MCF 10A (cell line): ENCODE data around the gene RHOT2. TPM values are rescaled to one million over a fixed set of nuclear protein-coding genes. Genes with fewer than 3 reads are reported as not detected.
A peak's percentile ranks its signal among the peaks of the same experiment; 100 is the strongest.

ENCODE experiments used
- BruUV-seq: library from RNA; stranded (reverse); fragments of 400-500 nt; replicated peaks from 2 replicates; lab custom pipeline; 2021; lab: Mats Ljungman, UMichigan
- CTCF ChIA-PET: fragments of 300-600 bp; sonication (Branson Sonifier 250); formaldehyde crosslinking; extraction: SDS; loops from one replicate; lab custom pipeline; 2021; ENCODE audit warnings: antibody characterized with exemption, inconsistent platforms; lab: Yijun Ruan, JAX
- POLR2A ChIA-PET: fragments of 300-600, 350-650 bp; sonication (Branson Sonifier 250); formaldehyde crosslinking; extraction: SDS; loops from one replicate; lab custom pipeline; 2020; ENCODE audit warnings: antibody characterized with exemption, inconsistent platforms; lab: Yijun Ruan, JAX
- DNase-seq: peaks from one replicate; pipeline ENCODE4 v3.0.0-alpha.2; 2018; ENCODE audit not compliant: unreplicated experiment
- H3K27ac Mint-ChIP-seq: one replicate; pipeline ENCODE4 v1.8.0; 2022; ENCODE audit warnings: mild to moderate bottlenecking, low read depth, mixed read lengths; ENCODE audit not compliant: unreplicated experiment
- H3K27me3 Mint-ChIP-seq: one replicate; pipeline ENCODE4 v1.8.0; 2022; ENCODE audit warnings: mixed read lengths; ENCODE audit not compliant: insufficient read depth, unreplicated experiment
- H3K36me3 Mint-ChIP-seq: one replicate; pipeline ENCODE4 v1.8.0; 2022; ENCODE audit warnings: mild to moderate bottlenecking, moderate library complexity, mixed read lengths; ENCODE audit not compliant: insufficient read depth, unreplicated experiment
- H3K4me1 Mint-ChIP-seq: one replicate; pipeline ENCODE4 v1.8.0; 2022; ENCODE audit warnings: mixed read lengths; ENCODE audit not compliant: insufficient read depth, unreplicated experiment
- H3K4me3 Mint-ChIP-seq: one replicate; pipeline ENCODE4 v1.8.0; 2022; ENCODE audit warnings: mild to moderate bottlenecking, moderate library complexity, mixed read lengths; ENCODE audit not compliant: unreplicated experiment
- H3K9me3 Mint-ChIP-seq: one replicate; pipeline ENCODE4 v1.8.0; 2022; ENCODE audit warnings: mixed read lengths; ENCODE audit not compliant: unreplicated experiment
- intact Hi-C: fragments of 100-400 bp; cut with micrococcal nuclease; formaldehyde crosslinking; loops from 2 replicates; pipeline ENCODE4 v1.14.1; 2022
- total RNA-seq: library from RNA; stranded (reverse); gene quantifications from 2 replicates; pipeline ENCODE4 v1.2.3, GENCODE V29; 2022
- TF ChIP-seq, protein P1 (sequence below): fragments of 200-600 bp; IDR thresholded peaks from one replicate; pipeline ENCODE4 v1.8.0; 2022; ENCODE audit warnings: antibody characterized with exemption, mild to moderate bottlenecking; ENCODE audit not compliant: unreplicated experiment

The RHOT2 gene
- total RNA-seq, 1 experiment from 2014 or later, result 118 TPM

DNA sequence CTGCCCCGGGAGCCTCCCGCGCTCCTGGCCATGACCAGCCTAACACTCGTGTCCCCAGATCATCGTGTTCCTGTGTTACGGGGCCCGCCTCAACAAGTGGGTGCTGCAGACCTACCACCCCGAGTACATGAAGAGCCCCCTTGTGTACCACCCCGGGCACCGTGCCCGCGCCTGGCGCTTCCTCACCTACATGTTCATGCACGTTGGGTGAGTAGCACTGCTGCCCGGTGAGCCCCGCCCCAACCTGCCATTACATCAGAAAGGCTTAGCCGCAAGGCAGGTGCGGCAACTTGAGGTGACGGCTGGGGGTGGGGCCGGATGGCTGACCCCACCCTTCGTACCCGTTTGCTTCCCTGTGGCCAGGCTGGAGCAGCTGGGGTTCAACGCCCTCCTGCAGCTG lies 9.0 kb downstream of the RHOT2 start:
- H3K36me3 Mint-ChIP-seq, result peaks cover 51% of the 10 kb centered on the region
- no peak overlapping the region for H3K27ac Mint-ChIP-seq

GRCh38 chr16:677316-678190 lies 9.6 kb downstream of the RHOT2 start:
- intact Hi-C loops, result no loop called here
- ChIA-PET POLR2A (interaction anchor here (0.6 to 3.9 kb wide), 6 partner anchors 9 to 90 kb away, joined by 3 to 17 read pairs (median 4); partner anchors contain the start of genes ANTKMT, CCDC78 and HAGHL), CTCF (interaction anchor here (1.6 kb wide), 1 partner anchor 8 kb away, joined by 6 read pairs; no protein-coding TSS in a partner anchor)
- Mint-ChIP-seq H3K36me3 (peaks cover 58% of the 10 kb centered on the region), H3K4me1 (no peaks in the 10 kb centered on the region), H3K9me3 (no peaks in the 10 kb centered on the region), H3K27me3 (no peaks in the 10 kb centered on the region), H3K27ac (no peak overlapping the region), H3K4me3 (no peak overlapping the region)
- no TSS peak for BruUV-seq
- TF ChIP-seq, protein P1, sequence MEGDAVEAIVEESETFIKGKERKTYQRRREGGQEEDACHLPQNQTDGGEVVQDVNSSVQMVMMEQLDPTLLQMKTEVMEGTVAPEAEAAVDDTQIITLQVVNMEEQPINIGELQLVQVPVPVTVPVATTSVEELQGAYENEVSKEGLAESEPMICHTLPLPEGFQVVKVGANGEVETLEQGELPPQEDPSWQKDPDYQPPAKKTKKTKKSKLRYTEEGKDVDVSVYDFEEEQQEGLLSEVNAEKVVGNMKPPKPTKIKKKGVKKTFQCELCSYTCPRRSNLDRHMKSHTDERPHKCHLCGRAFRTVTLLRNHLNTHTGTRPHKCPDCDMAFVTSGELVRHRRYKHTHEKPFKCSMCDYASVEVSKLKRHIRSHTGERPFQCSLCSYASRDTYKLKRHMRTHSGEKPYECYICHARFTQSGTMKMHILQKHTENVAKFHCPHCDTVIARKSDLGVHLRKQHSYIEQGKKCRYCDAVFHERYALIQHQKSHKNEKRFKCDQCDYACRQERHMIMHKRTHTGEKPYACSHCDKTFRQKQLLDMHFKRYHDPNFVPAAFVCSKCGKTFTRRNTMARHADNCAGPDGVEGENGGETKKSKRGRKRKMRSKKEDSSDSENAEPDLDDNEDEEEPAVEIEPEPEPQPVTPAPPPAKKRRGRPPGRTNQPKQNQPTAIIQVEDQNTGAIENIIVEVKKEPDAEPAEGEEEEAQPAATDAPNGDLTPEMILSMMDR, result no peak
- no peak for DNase-seq

More for the DNA sequence above, 9.0 kb downstream of the RHOT2 start:
- Mint-ChIP-seq H3K4me3 (peak overlapping the region; percentile 14), H3K4me1 (no peaks in the 10 kb centered on the region), H3K9me3 (no peaks in the 10 kb centered on the region), H3K27me3 (no peaks in the 10 kb centered on the region)
- POLR2A ChIA-PET, result interaction anchor here (0.6 to 2.0 kb wide), 6 partner anchors 9 to 84 kb away, joined by 3 to 17 read pairs (median 4); partner anchors contain the start of genes ANTKMT, RHOT2 and WDR24
- DNase-seq, result peak; percentile 91
- no TSS peak for BruUV-seq
- intact Hi-C loops, result no loop called here
- TF ChIP-seq, protein P1, result no peak
- CTCF ChIA-PET, result interaction anchor here (0.8 kb wide), 1 partner anchor 9 kb away, joined by 5 read pairs; the partner anchor contains the start of gene RHOT2

- TF ChIP-seq, protein P1, result no peak
- no TSS peak for BruUV-seq
- POLR2A ChIA-PET, result interaction anchor here (0.9 to 3.9 kb wide), 8 partner anchors 10 to 98 kb away, joined by 3 to 17 read pairs (median 4); partner anchors contain the start of genes CCDC78, HAGHL and RHOT2
- no peak overlapping the region for H3K4me3 Mint-ChIP-seq
- intact Hi-C loops, result no loop called here
- DNase-seq, result peak; percentile 67
- H3K27ac Mint-ChIP-seq, result no peak overlapping the region
- CTCF ChIA-PET, result interaction anchor here (1.2 to 1.6 kb wide), 2 partner anchors 9 to 17 kb away, joined by 3 to 6 read pairs; no protein-coding TSS in a partner anchor
- no peaks in the 10 kb centered on the region for H3K4me1 Mint-ChIP-seq
- no peaks in the 10 kb centered on the region for H3K27me3 Mint-ChIP-seq
- peaks cover 57% of the 10 kb centered on the region for H3K36me3 Mint-ChIP-seq
- H3K9me3 Mint-ChIP-seq, result no peaks in the 10 kb centered on the region
Observed at GRCh38 chr16:678209-678857, 10.4 kb downstream of the RHOT2 start.
